Spinal cord (tissue), 10 donors: ENCODE measurements around the gene PANX1. TPM values are rescaled to one million over a fixed set of nuclear protein-coding genes. Genes with fewer than 3 reads are reported as not detected.
"Not testable (repeated sequence)": the region's sequence is repeated elsewhere in the genome, so short reads cannot be mapped to it uniquely, and the experiment has no call there.

Source experiments
- DNase-seq, 6 donors: peaks; one replicate each; pipeline versions ENCODE4 v3.0.0 to v3.0.0-alpha.2; 2013 to 2015; ENCODE audit warnings: low spot score in 6 of 6, low read depth in 4 of 6
- H3K27ac ChIP-seq: one replicate; pipeline ENCODE4 v1.5.1; 2013; ENCODE audit warnings: low read depth, low read length, control low read depth
- H3K27me3 ChIP-seq: one replicate; pipeline ENCODE4 v1.6.1; 2013; ENCODE audit warnings: low read length; ENCODE audit not compliant: control insufficient read depth, insufficient read depth
- H3K36me3 ChIP-seq: one replicate; pipeline ENCODE4 v1.6.1; 2013; ENCODE audit warnings: low read length; ENCODE audit not compliant: control insufficient read depth, insufficient read depth
- H3K4me1 ChIP-seq: one replicate; pipeline ENCODE4 v1.6.1; 2013; ENCODE audit warnings: low read length; ENCODE audit not compliant: control insufficient read depth, insufficient read depth
- H3K4me3 ChIP-seq: one replicate; pipeline ENCODE4 v1.5.1; 2013; ENCODE audit warnings: low read depth, low read length, control low read depth
- H3K9me3 ChIP-seq: one replicate; pipeline ENCODE4 v1.6.1; 2013; ENCODE audit warnings: low read length; ENCODE audit not compliant: control insufficient read depth, insufficient read depth
- WGBS: methylation state at CpG from one replicate; pipeline ENCODE4 v1.1.5; 2013; ENCODE audit warnings: missing lambda C conversion rate; ENCODE audit not compliant: insufficient coverage; 5-methylcytosine and 5-hydroxymethylcytosine counted together
- polyA plus RNA-seq, 2 donors: library from polyadenylated mRNA; unstranded; fragments of 120-200 nt; gene quantifications; one replicate each; pipeline ENCODE4 v1.2.1, GENCODE V29; 2013; ENCODE audit not compliant: insufficient read length in 2 of 2
- total RNA-seq, 2 donors: library from RNA; depleted of rRNA in 1 of 2; stranded (reverse); fragments of 120-200 nt in 1 of 2; fragments of >200 nt in 1 of 2; gene quantifications; one replicate each; pipeline versions ENCODE4 v1.2.3 to v1.2.4, GENCODE V29; 2013 to 2014
- donor health status: healthy.

Gene PANX1
- total and polyA plus RNA-seq, 4 donors = 29.4 to 69.9 (median 43.3) TPM

GRCh38 chr11:94106716-94107115 lies 21.9 kb upstream of the PANX1 start:
- Histone ChIP-seq H3K4me1 (no peaks in the 10 kb centered on the region), H3K27ac (no peak overlapping the region), H3K9me3 (no peaks in the 10 kb centered on the region), H3K36me3 (no peaks in the 10 kb centered on the region), H3K27me3 (no peaks in the 10 kb centered on the region), H3K4me3 (no peak overlapping the region)
- no peak for DNase-seq
- no CpG with 5 or more reads among the region's 4 CpGs for WGBS

DNA sequence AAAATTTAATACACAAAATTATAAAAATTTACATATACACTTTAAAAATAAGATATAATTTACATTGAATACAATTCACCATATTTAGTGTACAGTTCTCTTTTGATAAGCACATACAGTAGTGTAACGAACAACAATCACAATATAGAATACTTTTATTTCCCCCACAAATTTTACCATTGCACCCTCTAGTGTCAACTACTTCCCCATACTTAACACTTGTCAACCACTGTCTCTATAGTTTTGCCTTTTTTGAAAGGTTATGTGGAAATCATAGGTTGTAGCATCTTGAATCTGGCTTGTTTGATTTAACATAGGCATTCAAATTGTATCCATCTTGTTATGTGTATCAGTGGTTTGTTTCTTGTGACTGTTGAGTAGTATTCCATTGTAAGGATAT lies 21.3 kb upstream of the PANX1 start:
- Histone ChIP-seq H3K4me3 (no peak overlapping the region), H3K27me3 (no peaks in the 10 kb centered on the region), H3K4me1 (no peaks in the 10 kb centered on the region), H3K27ac (no peak overlapping the region), H3K9me3 (no peaks in the 10 kb centered on the region), H3K36me3 (no peaks in the 10 kb centered on the region)
- DNase-seq = no peak
- WGBS = no CpG with 5 or more reads among the region's 1 CpG

DNA sequence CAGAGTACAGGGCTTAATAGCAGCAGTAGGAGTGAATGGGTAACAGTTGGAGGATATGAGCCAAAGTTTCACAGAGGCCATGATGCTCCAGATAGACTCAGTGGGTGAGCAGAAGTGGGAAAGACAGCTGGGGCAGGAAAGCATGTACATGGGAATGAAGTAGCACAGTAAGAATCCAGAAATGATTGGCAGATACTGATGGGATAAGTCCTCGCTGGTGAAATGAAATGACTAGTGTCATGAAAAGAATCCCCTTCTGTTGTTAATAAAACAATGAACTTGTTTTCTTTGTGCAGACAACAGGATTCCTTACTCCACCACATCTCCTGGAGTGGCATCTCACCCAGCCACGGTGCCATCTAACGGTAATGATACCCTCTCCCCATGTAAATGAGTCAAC lies 17.4 kb upstream of the PANX1 start:
- Histone ChIP-seq H3K4me3 (no peak overlapping the region), H3K9me3 (no peaks in the 10 kb centered on the region), H3K36me3 (no peaks in the 10 kb centered on the region), H3K27ac (no peak overlapping the region), H3K4me1 (no peaks in the 10 kb centered on the region), H3K27me3 (no peaks in the 10 kb centered on the region)
- 70% methylated on average over 2 of the region's 3 CpGs for WGBS
- no peak for DNase-seq

DNA sequence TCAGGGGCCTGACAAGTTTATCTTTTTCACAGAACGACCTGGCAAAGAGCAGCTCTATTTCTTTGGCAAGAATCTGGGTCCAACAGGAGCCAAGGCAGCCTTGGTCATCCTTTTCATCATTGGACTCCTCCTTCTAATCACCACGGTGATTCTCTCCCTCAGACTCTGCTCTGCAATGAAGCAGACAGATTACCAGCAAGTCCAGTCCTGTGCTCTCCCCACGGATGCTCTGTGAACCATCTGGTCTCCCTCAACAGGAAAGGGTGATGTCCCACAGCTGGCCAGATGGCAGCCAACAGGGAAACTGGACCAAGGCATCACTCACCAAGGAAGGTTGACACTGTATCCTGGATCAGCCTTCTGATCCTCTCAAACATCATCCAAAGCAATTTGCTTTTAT lies 17.0 kb upstream of the PANX1 start:
- Histone ChIP-seq H3K4me1 (no peaks in the 10 kb centered on the region), H3K4me3 (no peak overlapping the region), H3K27me3 (no peaks in the 10 kb centered on the region), H3K27ac (no peak overlapping the region), H3K9me3 (no peaks in the 10 kb centered on the region), H3K36me3 (no peaks in the 10 kb centered on the region)
- no peak for DNase-seq
- 70% methylated on average over 3 of the region's 3 CpGs for WGBS

DNA sequence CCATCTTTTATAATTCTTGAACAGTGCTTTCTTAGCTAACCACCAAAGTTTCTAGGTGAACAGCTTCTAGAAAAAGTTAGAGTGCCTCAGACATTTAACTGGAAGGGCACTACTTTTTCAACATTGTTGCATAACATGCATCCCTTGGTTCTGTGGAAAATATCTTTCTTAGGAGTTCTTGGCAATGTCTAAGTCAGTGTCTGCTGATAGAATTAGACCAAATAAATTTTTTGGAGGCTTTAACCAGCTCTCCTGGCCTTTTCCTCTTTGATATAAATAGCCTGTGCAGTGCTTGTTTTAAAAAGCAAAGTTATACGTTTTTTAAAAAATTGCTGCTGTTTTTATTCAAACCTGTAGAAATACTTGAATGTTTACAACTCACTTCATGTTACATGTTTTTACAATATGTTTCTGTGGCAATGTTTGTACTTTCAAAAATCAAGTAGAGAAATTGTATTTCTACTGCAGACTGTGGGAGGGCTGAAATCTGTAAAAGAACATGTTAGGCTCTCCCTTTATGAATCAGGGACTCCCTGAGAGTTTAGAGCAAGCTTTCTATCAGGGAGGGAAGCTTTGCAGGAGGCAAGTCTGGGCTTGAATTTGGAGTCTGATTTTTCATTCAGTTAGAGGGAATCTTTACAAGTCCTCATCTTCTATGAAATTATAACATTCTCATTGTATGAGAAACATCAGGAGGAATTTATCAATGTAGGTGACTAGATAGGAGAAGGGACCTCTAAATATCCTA lies 16.3 kb upstream of the PANX1 start:
- Histone ChIP-seq H3K27me3 (no peaks in the 10 kb centered on the region), H3K27ac (no peak overlapping the region), H3K4me3 (no peak overlapping the region), H3K4me1 (no peaks in the 10 kb centered on the region), H3K9me3 (no peaks in the 10 kb centered on the region), H3K36me3 (no peaks in the 10 kb centered on the region)
- DNase-seq = no peak
- no CpG with 5 or more reads among the region's 1 CpG for WGBS

DNA sequence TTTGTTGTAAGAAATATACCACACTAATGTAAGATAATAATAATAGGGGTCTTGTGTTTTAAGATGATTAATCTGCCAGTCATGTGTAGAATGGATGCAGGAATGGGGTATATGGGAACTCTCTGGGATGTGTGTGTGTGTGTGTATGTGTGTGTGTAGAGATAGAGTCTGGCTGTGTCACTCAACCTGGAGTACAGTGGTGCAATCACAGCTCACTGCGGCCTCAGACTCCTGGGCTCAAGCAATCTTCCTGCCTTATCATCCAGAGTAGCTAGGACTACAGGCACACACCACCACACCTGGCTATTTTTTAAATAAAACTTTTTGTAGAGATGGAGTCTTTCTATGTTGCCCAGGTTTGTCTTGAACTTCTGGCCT lies 11.5 kb upstream of the PANX1 start:
- Histone ChIP-seq H3K4me3 (no peak overlapping the region), H3K9me3 (no peaks in the 10 kb centered on the region), H3K4me1 (no peaks in the 10 kb centered on the region), H3K36me3 (no peaks in the 10 kb centered on the region), H3K27ac (no peak overlapping the region), H3K27me3 (no peaks in the 10 kb centered on the region)
- DNase-seq = no peak
- WGBS = no CpG with 5 or more reads among the region's 1 CpG

DNA sequence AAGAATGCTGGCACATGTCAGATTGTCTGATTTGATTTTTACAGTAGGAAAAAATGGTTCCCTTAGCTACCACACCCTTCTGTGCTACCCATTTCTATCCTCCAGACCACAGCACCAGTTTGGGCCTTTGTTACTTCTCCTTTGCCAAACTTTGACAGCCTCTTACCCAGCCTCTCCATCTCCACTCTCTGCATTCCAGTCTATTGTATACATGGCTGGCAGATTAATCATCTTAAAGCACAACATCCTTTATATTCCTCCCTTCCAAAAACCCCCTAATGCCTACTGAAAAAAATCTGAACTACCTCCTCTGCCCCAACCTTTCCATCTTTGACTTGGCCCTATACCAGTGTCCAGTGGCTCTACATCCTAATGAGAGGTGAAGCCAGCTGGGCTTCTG lies 10.8 kb upstream of the PANX1 start:
- no peaks in the 10 kb centered on the region for H3K27me3 ChIP-seq
- no peak for DNase-seq
- no peaks in the 10 kb centered on the region for H3K4me1 ChIP-seq
- no peaks in the 10 kb centered on the region for H3K9me3 ChIP-seq
- no peak overlapping the region for H3K4me3 ChIP-seq
- no peaks in the 10 kb centered on the region for H3K36me3 ChIP-seq
- H3K27ac ChIP-seq = no peak overlapping the region

DNA sequence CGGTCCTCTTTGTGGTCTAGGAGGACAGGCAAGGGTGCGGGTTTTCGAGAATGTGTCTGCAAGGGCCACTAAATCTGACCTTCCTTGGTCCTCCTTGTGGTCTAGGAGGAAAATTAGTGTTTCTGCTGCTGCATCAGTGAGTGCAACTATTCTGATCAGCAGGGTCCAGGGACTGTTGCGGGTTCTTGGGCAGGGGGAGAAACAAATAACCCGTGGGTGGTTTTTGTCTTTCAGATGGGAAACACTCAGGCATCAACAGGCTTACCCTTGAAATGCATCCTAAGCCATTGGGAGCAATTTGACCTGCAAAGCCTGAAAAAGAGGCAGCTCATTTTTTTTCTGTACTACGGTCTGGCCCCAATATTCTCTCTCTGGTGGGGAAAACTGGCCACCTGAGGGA lies 9.0 kb upstream of the PANX1 start:
- WGBS = 91% methylated on average over 5 of the region's 6 CpGs
- H3K27ac ChIP-seq, H3K9me3 ChIP-seq, H3K27me3 ChIP-seq, H3K36me3 ChIP-seq, H3K4me3 ChIP-seq, H3K4me1 ChIP-seq, DNase-seq: not testable (repeated sequence)

DNA sequence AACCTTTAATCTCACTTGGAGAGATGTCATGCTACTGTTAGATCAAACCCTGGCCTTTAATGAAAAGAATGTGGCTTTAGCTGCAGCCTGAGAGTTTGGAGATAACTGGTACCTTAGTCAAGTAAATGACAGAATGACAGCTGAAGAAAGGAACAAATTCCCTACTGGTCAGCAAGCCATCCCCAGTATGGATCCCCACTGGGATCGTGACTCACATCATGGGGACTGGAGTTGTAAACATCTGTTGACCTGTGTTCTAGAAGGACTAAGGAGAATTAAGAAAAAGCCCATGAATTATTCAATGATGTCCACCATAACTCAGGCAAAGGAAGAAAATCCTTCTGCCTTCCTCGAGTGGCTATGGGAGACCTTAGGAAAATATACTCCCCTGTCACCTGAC lies 8.1 kb upstream of the PANX1 start:
- not testable (repeated sequence) for H3K36me3 ChIP-seq, H3K4me1 ChIP-seq, H3K27ac ChIP-seq, H3K4me3 ChIP-seq, H3K27me3 ChIP-seq, DNase-seq, H3K9me3 ChIP-seq
- no CpG with 5 or more reads among the region's 2 CpGs for WGBS

DNA sequence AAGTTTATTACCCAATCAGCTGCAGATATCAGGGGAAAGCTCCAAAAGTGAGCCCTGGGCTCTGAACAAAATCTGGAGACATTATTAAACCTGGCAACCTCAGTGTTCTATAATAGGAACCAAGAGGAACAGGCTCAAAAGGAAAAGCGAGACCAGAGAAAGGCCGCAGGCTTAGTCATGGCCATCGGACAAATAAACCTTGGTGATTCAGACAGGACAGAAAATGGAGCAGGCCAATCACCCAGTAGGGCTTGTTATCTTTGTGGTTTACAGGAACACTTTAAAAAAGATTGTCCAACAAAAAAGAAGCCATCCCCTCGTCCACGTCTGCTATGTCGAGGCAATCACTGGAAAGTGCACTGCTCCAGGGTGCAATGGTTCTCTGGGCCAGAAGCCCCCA lies 7.7 kb upstream of the PANX1 start:
- 100% methylated on average over 6 of the region's 6 CpGs for WGBS
- H3K27me3 ChIP-seq = no peaks in the 10 kb centered on the region
- DNase-seq = no peak
- H3K4me1 ChIP-seq = no peaks in the 10 kb centered on the region
- no peaks in the 10 kb centered on the region for H3K36me3 ChIP-seq
- H3K4me3 ChIP-seq = no peak overlapping the region
- no peak overlapping the region for H3K27ac ChIP-seq
- H3K9me3 ChIP-seq = no peaks in the 10 kb centered on the region
